NK-92 treated with Interleukin-12 subunit alpha and Interleukin-12 subunit beta, amount 100 ng/mL, for 24 hours (cell line): Measurements from ENCODE around the gene GALR3.

Experiments
- DNase-seq: peaks from one replicate; lab custom pipeline; 2025; lab: John Stamatoyannopoulos, UW

Gene GALR3

DNA sequence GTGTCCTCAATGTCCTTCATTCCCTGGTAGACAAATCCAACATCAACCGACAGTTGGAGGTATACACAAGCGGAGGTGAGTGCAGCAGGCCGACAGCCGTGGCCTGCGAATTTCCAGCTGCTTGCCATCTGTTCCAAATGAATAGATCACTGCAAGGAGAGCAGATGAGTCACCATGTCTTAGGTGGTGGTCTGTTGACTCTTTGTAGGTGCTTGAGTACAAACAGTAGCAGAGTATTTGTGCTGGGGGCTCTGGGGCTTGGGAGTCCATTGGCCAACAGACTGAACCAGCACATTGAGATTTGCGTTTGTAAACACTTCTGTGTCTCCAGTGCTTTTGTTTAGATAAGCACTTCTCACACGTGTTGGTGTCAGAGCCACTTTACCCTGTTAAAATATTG is 47.1 kb downstream of the GALR3 start:
- DNase-seq, result no peak
